ENCODE data around the gene PHOSPHO2. TPM values are rescaled to one million over a fixed set of nuclear protein-coding genes. Genes with fewer than 3 reads are reported as not detected.
"Not testable (repeated sequence)": the region's sequence is repeated elsewhere in the genome, so short reads cannot be mapped to it uniquely, and the experiment has no call there.

The PHOSPHO2 gene
- total RNA-seq, 2 donors from 2014 or later = 0.66 to 6.7 TPM

GRCh38 chr2:169690958-169691357 lies 3.3 kb upstream of the PHOSPHO2 start:
- H3K27ac ChIP-seq = no peak overlapping the region
- intact Hi-C loops (cut with DNase I) = loop anchor here (10.0 kb wide), 1 partner anchor 84 kb away; no protein-coding TSS in a partner anchor
- no peak for DNase-seq
- no peaks in the 10 kb centered on the region for H3K27me3 ChIP-seq
- no peak for ATAC-seq
- H3K4me1 ChIP-seq = peaks cover 19% of the 10 kb centered on the region
- TF ChIP-seq POLR2A (IDR thresholded peaks at IDR 0.05) = no peak
- TF ChIP-seq CTCF (IDR thresholded peaks at IDR 0.05) = no peak
- 70% methylated on average over 1 of the region's 1 CpG for WGBS, 2 donors
- no peak overlapping the region for H3K4me3 ChIP-seq
- no peaks in the 10 kb centered on the region for H3K36me3 ChIP-seq (replicated peaks in 1 of 2; ENCODE audit: insufficient read depth in 1 of 2, low read depth in 2 of 2)
- H3K9me3 ChIP-seq = no peaks in the 10 kb centered on the region

GRCh38 chr2:169692718-169693117 lies 1.6 kb upstream of the PHOSPHO2 start:
- no peaks in the 10 kb centered on the region for H3K36me3 ChIP-seq (replicated peaks in 1 of 2; ENCODE audit: insufficient read depth in 1 of 2, low read depth in 2 of 2)
- H3K4me3 ChIP-seq = no peak overlapping the region
- H3K4me1 ChIP-seq = peaks cover 19% of the 10 kb centered on the region
- TF ChIP-seq CTCF (IDR thresholded peaks at IDR 0.05) (no peak), POLR2A (IDR thresholded peaks at IDR 0.05) (no peak)
- H3K9me3 ChIP-seq = no peaks in the 10 kb centered on the region
- WGBS, 2 donors = 52 to 55% methylated on average over 3 of the region's 3 CpGs
- no peaks in the 10 kb centered on the region for H3K27me3 ChIP-seq
- H3K27ac ChIP-seq = no peak overlapping the region
- intact Hi-C loops (cut with DNase I) = loop anchor here (10.0 kb wide), 1 partner anchor 82 kb away; no protein-coding TSS in a partner anchor
- no peak for DNase-seq
- no peak for ATAC-seq

GRCh38 chr2:169693360-169693759 lies 909 bp upstream of the PHOSPHO2 start:
- TF ChIP-seq CTCF (IDR thresholded peaks at IDR 0.05) (peak in 1 of 7 experiments; percentile 4), POLR2A (IDR thresholded peaks at IDR 0.05) (no peak)
- peaks cover 19% of the 10 kb centered on the region for H3K4me1 ChIP-seq
- WGBS, 2 donors = 8 to 15% methylated on average over 4 of the region's 4 CpGs
- peak overlapping the region in 1 of 4 donors; percentile 93 for H3K27ac ChIP-seq
- ATAC-seq (no peak), DNase-seq (peak in 1 of 4 donors; percentile 13)
- H3K9me3 ChIP-seq = no peaks in the 10 kb centered on the region
- H3K27me3 ChIP-seq = no peaks in the 10 kb centered on the region
- intact Hi-C loops (cut with DNase I) = loop anchor here (10.0 kb wide), 1 partner anchor 81 kb away; no protein-coding TSS in a partner anchor
- no peak overlapping the region for H3K4me3 ChIP-seq
- H3K36me3 ChIP-seq (replicated peaks in 1 of 2; ENCODE audit: insufficient read depth in 1 of 2, low read depth in 2 of 2) = no peaks in the 10 kb centered on the region

- ATAC-seq (no peak), DNase-seq (no peak)
- H3K4me3 ChIP-seq = peak overlapping the region; percentile 15 to 84
- H3K9me3 ChIP-seq = no peaks in the 10 kb centered on the region
- peaks cover 19% of the 10 kb centered on the region for H3K4me1 ChIP-seq
- WGBS, 2 donors = 18 to 22% methylated on average over 8 of the region's 8 CpGs
- H3K27me3 ChIP-seq = no peaks in the 10 kb centered on the region
- intact Hi-C loops (cut with DNase I) = loop anchor here (10.0 kb wide), 1 partner anchor 80 kb away; no protein-coding TSS in a partner anchor
- peak overlapping the region; percentile 68 to 93 (median 80) for H3K27ac ChIP-seq
- no peaks in the 10 kb centered on the region for H3K36me3 ChIP-seq (replicated peaks in 1 of 2; ENCODE audit: insufficient read depth in 1 of 2, low read depth in 2 of 2)
- TF ChIP-seq CTCF (IDR thresholded peaks at IDR 0.05) (no peak), POLR2A (IDR thresholded peaks at IDR 0.05) (no peak)
Measured at GRCh38 chr2:169694894-169695260, 608 bp downstream of the PHOSPHO2 start.

- no peak for DNase-seq
- Histone ChIP-seq H3K36me3 (replicated peaks in 1 of 2; ENCODE audit: insufficient read depth in 1 of 2, low read depth in 2 of 2) (no peaks in the 10 kb centered on the region), H3K9me3 (no peaks in the 10 kb centered on the region), H3K4me3 (no peak overlapping the region), H3K27ac (no peak overlapping the region), H3K4me1 (peaks cover 19% of the 10 kb centered on the region), H3K27me3 (no peaks in the 10 kb centered on the region)
- no peak for TF ChIP-seq CTCF (IDR thresholded peaks at IDR 0.05)
- intact Hi-C loops (cut with DNase I) = loop anchor here (10.0 kb wide), 1 partner anchor 78 kb away; no protein-coding TSS in a partner anchor
- no peak for ATAC-seq
Measured at GRCh38 chr2:169696381-169696780, 2.1 kb downstream of the PHOSPHO2 start.

- H3K27me3 ChIP-seq; H3K27ac ChIP-seq; H3K4me3 ChIP-seq; H3K36me3 ChIP-seq (replicated peaks in 1 of 2; ENCODE audit: insufficient read depth in 1 of 2, low read depth in 2 of 2); ATAC-seq; H3K4me1 ChIP-seq; H3K9me3 ChIP-seq; DNase-seq: not testable (repeated sequence)
- 98 to 100% methylated on average over 2 of the region's 2 CpGs for WGBS, 2 donors
- intact Hi-C loops (cut with DNase I) = loop anchor here (10.0 kb wide), 1 partner anchor 76 kb away; no protein-coding TSS in a partner anchor
Measured at GRCh38 chr2:169699173-169699572, 4.9 kb downstream of the PHOSPHO2 start.
